GM18907 (cell line): Measurements from ENCODE around the gene PHETA1.
"Not testable (repeated sequence)": the region's sequence is repeated elsewhere in the genome, so short reads cannot be mapped to it uniquely, and the experiment has no call there.

ENCODE experiments used
- ATAC-seq: cut with Tn5 transposase; IDR thresholded peaks from one replicate; pipeline ENCODE4 v1.9.1; 2021; ENCODE audit warnings: mild to moderate bottlenecking, moderate library complexity; ENCODE audit not compliant: unreplicated experiment

PHETA1 gene

DNA sequence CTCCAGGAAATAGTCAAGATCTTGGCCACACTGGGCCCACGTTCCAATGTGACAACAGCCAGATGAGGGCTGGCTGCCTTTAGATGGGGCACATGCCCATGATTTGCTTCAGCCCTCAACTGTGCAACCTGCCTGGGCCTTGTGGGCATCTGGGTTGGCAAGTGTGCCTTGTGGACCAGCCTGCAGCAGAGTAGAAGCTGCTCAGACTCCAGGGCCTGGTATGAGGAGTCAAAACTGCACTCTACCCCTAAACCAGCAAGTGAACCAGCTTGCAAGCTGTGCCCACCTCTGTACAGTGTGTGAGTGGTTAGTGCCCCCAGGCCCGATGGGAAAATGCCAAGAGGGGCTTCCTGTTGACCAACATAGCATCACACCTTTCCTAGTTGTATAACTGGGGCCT lies 17.9 kb downstream of the PHETA1 start:
- no peak for ATAC-seq

DNA sequence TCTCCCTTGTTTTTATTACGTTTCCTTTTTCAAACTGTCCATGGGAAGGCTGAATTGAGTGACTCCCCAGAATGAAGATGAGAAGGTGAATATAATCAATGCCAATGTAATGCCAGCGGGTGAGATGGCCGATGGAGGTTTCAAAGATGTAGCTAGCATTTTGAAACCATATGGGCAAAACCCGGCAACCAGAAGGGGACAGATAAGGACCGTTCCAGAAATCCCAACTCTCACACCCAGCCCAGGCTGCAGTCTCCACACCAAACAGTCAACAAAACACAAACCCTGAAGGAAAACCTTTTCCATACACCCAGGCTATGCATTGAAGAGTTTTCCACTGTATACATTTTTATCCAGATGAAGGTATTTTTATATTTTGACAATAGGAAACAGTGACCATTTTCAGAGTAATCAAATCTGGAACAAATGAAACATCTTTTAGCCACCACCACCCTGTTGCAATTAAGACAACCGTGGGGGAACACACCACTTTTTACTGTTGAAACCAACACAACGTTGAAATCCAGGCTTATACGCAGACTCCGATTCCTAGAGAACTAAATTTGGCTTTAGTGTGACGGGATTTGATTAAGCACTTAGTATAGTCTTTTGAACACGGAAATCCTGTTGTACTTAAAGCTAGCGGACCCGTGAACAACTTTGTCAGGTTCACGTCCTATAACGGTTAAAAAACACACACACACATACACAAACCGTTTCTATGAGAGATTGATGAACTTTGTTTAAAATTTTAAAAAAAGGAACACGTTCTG lies 19.0 kb downstream of the PHETA1 start:
- ATAC-seq: no peak

DNA sequence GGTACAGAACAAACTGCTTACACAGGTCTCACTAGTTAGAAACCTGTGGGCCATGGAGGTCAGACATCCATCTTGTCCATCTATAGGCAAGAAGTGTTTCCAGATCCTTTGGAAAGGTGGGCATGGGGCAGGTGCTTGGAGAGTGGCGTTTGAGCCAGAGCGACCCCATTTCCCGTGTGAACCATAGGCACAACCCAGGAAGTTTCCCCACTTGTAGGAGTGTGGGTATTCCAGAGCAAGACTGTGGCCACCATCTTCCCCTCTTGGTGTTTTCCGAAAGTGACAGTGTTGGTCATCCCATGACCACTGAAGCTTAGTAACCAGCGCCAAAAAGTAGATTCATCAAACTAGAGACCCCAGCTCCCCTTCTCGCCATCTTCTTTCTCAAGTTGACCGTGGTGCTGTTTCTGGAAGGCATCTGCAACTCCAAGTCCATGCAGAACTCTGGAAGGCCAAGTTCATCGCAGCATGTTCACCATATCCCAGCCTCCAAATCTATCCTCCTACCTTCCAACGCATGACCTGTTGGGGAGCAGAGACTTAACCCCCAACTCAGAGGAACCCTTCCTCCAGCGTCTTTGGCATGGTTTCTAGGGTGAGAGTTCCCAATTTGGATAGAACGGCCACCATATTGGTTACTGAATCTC lies 19.7 kb downstream of the PHETA1 start:
- no peak for ATAC-seq

DNA sequence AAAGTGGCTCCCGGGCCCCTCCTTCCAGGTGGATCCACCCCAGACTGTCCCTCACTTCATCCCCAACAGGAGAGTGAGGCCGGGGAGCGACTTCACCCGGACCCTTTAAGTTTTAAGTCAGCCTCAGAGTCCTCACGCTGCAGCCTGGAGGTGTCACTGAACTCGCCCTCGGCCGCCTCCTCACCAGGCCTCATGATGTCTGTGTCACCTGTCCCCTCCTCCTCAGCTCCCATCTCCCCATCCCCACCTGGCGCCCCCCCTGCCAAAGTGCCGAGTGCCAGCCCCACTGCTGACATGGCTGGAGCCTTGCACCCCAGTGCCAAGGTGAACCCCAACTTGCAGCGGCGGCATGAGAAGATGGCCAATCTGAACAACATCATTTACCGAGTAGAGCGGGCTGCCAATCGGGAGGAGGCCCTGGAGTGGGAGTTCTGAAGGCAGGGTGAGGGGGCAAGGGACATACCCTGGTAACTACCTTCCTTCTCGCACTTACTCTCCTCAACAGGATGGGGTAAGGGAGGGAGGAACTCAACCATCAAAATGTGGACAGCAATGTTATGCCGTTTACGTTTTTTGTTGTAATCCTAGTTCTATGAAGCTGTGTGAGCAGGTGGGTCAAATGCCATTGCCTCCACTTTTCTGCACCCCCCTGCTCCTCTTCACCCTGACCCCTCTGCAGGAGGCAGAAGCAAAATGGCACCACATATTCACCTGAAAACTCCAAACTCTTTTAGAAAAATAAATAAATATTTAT lies 20.8 kb downstream of the PHETA1 start:
- ATAC-seq: no peak

DNA sequence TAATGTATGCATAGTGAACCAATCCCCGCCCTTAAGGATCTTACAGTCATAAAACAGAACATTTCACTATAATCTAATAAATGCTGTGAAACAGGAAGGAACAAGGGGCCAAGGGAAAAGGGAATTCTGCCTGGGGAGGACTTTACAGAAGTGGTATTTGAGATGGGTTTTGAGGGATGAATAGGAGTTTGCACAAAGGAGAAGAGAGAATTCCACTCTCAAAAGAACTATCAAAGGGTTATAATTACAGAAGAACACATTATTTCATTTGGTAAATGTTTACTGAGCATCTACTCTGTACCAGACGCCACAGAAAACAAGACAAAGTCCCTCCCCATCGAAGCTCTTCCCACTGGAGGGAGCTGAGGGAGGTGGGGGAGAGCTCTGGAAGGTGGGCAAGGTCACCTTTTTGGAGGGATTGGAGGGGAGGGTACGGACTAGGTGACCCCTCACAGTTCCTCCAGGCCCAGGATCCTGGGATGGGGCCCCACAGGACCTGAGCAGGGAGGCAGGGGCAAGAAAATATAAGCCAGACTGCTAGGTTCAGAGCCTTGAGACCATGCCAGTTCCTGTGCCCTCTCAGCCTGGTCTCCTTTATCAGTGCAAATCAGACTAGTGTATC lies 24.5 kb downstream of the PHETA1 start:
- ATAC-seq: no peak

DNA sequence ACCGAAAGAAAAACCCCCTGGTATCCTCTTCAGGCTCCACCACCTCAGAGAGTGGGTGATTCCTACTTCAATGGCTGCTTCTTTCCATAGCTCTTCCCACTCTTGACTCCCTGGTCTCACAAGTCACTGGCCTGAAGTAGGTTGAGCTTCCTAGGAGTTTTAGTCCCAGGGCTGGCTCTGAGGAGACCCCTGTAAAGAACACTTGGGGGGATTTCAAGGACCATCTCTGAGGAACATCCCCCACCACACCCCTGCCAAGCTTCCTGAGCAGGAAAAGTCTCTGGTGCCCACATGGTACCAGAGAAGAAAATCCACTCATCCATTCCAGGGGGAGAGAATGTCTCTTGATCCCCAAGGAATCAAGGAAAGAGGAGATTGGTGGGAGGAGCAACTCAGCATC lies 25.7 kb downstream of the PHETA1 start:
- no peak for ATAC-seq

DNA sequence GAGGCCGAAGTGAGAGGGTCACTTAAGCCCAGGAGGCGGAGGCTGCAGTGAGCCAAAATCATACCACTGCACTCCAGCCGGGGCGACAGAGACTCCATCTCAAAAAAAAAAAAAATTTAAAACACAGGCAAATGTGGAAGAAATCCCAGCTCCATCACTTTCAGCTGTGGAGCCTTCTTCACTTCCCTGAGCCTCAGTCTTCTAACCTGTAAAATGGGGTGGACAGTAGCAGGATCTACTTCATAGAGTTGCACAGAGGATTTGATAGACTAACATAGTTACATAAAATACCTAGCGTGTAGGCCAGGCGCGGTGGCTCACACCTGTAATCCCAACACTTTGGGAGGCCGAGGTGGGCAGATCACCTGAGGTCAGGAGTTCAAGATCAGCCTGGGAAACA lies 26.5 kb downstream of the PHETA1 start:
- no peak for ATAC-seq

DNA sequence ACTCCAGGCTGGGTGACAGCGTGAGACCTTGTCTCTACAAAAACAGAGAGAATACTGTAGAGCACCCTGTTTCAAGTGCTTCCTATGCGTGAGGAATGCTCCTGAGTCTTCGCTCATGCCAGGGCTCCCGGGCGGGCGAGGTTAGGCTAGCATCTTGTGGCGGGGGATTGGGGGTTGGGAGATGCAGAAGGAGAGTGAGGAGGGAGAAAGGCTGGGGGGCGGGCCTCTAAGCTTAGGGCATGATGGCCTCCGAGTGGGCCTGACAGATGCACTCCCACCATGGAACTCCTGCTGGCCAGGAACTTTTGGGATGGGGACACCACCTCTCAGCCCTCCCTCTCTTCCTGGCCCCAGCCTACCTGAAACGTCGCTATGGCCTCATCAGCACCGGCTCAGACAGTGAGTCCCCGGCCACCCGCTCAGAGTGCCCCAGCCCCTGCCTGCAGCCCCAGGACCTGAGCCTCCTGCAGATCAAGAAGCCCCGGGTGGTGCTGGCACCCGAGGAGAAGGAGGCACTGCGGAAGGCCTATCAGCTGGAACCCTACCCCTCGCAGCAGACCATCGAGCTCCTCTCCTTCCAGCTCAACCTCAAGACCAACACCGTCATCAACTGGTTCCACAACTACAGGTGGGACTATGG lies 27.3 kb downstream of the PHETA1 start:
- no peak for ATAC-seq

DNA sequence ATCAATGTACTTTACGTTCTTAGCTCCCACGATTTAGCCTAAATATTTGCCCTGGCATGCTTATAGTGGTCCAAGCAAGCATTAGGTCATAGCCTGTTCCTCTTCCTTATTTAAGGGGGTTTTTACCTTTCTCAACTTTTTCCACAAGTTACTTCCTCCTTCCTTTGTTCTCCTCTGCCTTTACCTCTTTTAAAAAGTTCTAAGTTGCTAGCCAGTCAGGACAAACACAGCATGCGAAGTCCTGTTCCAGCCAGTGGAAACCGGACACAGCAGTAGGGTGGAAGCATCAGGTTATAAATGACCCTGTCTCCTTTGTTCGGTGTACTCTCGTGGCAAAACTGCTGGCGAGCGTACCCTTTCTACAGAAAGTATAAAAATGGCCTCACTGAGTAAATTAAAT lies 28.2 kb downstream of the PHETA1 start:
- ATAC-seq: not testable (repeated sequence)

DNA sequence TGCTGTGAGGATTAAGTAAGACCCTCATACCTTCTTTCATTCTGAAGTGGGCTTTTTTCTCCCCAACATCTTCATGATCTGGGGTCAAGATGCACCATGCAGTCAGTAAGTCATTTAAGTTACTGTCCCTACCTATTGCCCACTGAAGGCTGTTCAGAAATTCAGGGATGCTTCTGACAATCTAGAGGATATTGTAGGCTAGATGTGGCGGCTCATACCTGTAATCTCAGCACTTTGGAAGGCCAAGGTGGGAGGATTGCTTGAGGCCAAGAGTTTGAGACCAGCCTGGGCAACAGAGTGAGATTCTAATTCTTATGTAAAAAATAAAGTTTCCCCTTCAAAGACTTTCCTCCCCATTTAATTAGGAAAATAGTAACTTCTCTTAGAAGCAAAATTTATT lies 28.7 kb downstream of the PHETA1 start:
- ATAC-seq: no peak

DNA sequence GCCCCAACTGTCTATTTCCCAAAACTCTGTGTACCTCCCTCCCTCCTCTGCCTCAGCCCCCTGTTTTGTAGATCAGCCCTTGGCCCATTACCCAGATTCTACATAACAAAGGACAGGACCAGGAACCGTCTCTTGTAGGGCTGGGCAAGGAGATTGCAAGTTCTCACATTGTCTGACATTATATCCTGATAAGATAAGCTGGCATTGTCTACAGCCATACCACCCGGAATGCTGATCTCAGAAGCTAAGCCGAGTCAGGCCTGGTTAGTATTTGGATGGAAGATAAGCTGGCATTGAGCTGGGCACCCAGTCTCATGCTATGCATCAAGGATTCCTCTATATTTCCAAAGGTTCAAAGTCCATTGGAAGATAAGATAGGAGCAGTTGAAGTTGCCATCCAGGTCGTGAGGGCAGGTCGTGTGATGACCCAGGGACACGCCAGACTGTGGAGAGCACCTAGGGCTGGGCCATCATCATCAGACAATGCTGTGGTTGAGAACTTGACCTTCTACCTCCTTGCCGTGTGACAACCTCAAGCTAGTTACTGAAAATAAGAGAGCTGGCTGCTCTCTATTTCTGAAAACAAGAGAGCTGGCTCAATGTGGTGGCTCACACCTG lies 29.5 kb downstream of the PHETA1 start:
- ATAC-seq: no peak

DNA sequence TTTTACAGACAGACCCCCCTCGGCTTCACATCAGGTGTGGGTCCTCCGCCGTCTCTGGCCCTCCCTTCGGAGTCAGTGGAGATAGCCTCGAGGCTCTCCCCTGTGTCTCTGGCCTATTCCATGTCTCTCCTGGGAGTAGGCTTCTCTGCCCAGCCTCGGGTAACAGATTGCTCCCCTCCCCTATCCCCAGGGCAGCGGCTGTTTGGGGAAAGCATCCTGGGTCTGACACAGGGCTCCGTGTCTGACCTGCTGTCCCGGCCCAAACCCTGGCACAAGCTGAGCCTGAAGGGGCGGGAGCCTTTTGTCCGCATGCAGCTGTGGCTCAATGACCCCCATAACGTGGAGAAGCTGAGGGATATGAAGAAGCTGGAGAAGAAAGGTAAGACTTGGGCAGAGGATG lies 30.8 kb downstream of the PHETA1 start:
- ATAC-seq: no peak

DNA sequence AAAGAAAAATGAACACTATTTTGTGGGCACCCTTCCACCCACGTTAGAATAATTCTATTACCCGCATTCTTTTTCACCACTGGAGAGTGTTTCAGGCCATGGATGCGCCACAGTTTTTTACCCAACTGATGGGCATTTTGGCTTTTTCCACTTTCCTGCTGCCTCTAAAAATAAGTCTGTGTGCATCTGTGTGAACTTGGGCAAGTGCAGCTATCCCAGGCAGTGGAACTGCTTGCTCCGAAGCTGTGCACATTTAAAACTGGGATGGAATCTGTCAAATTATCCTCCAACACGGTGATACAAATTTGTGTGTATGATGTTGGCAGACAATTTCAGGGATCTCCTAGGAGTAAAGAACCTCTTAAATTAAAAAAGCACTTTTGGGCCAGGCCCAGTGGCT lies 31.5 kb downstream of the PHETA1 start:
- ATAC-seq: no peak

DNA sequence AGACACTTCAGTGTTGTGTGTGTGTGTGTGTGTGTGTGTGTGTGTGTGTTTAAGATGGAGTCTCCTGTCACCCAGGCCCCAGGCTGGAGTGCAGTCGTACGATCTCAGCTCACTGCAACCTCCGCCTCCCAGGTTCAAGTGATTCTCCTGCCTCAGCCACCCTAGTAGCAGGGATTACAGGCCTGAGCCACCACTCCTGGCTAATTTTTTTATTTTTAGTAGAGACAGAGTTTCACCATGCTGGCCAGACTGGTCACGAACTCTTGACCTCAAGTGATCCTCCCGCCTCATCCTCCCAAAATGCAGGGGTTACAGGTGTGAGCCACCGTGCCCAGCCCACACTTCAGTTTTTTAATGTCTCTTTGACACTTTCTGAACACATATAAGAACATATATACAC lies 32.5 kb downstream of the PHETA1 start:
- ATAC-seq: not testable (repeated sequence)

DNA sequence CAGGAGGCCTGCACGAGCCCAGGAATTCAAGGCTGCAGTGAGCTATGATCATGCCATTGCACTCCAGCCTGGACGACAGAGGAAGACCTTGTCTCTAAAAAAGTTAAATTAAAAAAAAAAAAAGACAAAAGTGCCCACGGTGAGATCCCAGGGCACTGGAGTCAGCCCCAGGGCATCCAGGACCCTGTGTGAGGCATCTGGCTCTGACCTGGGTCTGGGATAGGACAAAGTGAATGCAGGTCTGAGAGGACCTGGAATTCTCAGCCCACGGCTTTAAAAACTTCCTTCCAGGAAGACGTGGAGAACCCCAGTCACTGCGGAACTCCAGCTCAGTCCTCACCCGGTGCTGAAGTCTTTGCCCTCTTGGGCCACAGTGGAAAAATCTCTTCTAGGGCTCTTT lies 33.1 kb downstream of the PHETA1 start:
- no peak for ATAC-seq

DNA sequence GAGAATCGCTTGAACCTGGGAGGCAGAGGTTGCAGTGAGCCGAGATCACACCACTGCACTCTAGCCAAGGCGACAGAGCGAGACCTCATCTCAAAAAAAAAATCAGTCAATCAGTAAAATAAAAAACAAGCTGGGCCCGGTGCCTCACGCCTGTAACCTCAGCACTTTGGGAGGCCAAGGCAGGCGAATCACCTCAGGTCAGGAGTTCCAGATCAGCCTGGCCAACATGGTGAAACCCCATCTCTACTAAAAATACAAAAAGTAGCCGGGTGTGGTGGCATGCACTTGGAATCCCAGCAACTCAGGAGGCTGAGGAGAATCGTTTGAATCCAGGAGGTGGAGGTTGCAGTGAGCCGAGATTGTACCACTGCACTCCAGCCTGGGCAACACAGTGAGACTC lies 33.6 kb downstream of the PHETA1 start:
- not testable (repeated sequence) for ATAC-seq

DNA sequence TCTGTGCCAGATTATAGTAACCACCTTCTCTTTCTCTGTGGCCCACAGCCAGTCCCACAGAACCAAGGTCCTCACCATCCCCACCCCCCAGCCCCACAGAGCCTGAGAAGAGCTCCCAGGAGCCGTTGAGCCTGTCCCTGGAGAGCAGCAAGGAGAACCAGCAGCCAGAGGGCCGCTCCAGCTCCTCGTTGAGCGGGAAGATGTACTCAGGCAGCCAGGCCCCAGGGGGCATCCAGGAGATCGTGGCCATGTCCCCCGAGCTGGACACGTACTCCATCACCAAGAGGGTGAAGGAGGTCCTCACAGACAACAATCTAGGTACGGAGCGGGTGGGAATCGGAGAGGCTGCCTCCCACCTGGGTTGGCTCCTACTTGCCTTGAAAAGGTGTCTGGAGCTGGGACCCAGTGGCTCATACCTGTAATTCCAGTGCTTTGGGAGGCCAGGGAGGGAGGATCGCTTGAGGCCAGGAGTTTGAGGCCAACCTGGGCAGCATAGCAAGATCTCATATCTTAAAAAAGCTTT lies 34.4 kb downstream of the PHETA1 start:
- ATAC-seq: no peak

DNA sequence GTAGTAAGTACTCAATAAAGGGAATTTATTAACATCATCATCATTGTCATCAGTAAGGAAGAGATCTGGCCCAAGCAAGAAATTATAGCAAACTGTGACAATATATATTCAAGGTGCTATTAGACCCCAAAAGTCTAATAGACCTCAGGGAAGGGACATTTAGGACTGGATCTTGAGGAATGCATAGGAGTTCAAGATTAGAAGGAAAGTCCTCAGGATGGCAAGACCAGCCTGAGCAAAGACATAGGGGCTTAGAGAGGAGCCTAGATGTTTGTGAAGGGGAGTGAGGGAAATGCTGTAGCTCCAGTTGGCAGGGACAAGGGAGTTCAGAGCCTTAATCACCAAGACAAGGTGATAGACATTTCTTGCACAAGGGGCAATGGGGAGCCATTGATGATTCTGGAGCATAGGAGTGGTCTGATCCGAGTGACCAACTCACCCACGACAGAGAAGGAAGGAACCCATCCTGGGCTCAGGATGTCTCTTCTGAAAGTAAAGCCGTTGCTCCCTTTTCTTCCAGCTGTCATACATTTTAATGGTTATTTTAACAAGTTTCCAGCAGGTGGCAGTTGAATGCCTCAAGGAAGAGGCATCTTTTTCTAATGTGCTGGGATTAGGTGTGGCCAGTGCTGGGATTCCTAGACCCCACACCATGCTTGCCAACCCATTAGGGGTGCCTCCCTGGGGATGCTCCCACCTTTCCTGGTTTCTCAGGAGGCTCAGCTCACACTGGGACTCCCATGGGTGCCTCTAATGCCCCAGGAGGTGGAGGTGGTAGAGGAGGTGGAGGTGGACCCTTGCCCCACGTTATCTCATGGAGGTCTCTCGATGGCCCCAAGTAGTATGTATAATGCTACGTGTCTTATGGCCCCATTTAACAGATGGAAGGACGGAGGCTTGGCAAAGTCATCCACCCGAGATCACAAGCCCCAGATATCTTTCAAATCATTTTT lies 37.8 kb downstream of the PHETA1 start:
- no peak for ATAC-seq

DNA sequence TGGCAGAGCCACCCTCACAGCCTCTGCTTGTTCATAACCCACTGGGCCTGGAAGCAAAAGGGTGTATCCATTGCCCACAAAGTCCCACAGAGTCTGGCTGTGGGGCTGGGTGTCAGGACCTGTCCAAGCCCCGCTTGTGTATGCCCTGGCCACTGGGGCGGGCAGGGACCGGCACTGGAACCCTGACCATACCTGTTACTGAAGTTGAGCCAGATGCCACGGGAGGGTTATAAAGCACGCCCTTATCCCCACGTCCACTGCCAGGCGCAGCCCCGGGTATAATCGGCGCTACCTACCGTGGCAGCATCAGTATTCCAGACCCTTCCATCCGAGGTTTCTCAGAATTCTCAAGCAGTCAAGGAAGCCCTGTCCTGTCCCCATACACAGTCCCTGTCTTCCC lies 40.8 kb downstream of the PHETA1 start:
- no peak for ATAC-seq
